Testis (tissue), 2 donors: Measurements from ENCODE around the gene ERO1B.

Experiments
- CTCF ChIP-seq, 3 experiments: fragments of 450-650 bp in 2 of 3; fragments of 200-600 bp in 1 of 3; sonication (generic) in 1 of 3; IDR thresholded peaks; one replicate each; pipeline ENCODE4 v1.5.1; 2016 to 2019; ENCODE audit warnings: antibody characterized with exemption in 3 of 3, mild to moderate bottlenecking in 2 of 3, moderate library complexity in 1 of 3
- POLR2A ChIP-seq: fragments of 450-650 bp; IDR thresholded peaks from one replicate; pipeline ENCODE4 v1.6.1; 2017; ENCODE audit warnings: antibody characterized with exemption, mild to moderate bottlenecking, moderate library complexity

GRCh38 chr1:236281198-236281653 is 532 bp downstream of the ERO1B start:
- TF ChIP-seq POLR2A (no peak), CTCF (IDR thresholded peaks at IDR 0.05) (no peak)
